Inflammatory macrophage treated with lipopolysaccharide for 1 hour (primary cell): ENCODE measurements around the gene PIP4K2C.
"Not testable (repeated sequence)": the region's sequence is repeated elsewhere in the genome, so short reads cannot be mapped to it uniquely, and the experiment has no call there.

Experiments
- DNase-seq, 2 donors: peaks; one replicate each; pipeline ENCODE4 v3.0.0-alpha.2; 2020 to 2022

The PIP4K2C gene

DNA sequence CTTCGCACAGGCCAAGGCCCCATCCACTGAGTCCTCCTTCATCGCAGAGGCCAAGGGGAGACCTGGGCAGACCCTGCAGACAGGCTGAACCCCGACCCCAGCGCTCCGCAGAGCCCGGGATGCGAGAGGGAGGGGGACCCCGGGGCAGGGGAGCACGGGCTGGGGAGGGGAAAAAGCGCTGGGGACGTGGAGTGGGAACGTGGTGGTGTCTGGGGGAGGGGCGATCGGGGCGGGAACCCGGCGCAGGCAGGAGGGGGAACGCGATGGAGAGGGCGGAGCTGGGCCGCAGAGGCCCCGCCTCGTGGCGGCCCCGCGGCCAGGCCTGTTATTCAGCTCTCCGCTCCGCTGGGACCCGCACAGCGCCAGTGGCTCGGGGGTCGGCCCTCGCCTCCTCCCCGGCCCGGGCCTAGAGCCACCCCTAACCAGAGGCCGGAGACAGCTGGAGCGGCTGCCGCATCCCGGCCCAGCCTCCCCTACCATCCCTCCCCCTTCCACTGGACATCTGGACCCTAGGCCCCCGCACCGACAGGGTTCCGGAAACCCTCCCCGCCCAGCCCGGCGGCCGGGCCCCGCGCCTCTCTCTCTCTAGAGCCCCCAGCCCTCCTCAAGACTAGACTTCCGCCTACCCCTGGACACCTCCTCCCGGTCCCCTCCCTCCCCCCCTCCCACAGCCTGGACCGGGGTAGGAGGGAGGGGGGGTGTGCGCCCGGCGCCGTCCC, 20.3 kb downstream of the PIP4K2C start, which contains the start of gene ARHGEF25:
TSS of gene ARHGEF25 (plus strand) at position 328 of the 719 bp plus-strand sequence. CDS start 460 bp downstream, outside the sequence.
- DNase-seq, result no peak

DNA sequence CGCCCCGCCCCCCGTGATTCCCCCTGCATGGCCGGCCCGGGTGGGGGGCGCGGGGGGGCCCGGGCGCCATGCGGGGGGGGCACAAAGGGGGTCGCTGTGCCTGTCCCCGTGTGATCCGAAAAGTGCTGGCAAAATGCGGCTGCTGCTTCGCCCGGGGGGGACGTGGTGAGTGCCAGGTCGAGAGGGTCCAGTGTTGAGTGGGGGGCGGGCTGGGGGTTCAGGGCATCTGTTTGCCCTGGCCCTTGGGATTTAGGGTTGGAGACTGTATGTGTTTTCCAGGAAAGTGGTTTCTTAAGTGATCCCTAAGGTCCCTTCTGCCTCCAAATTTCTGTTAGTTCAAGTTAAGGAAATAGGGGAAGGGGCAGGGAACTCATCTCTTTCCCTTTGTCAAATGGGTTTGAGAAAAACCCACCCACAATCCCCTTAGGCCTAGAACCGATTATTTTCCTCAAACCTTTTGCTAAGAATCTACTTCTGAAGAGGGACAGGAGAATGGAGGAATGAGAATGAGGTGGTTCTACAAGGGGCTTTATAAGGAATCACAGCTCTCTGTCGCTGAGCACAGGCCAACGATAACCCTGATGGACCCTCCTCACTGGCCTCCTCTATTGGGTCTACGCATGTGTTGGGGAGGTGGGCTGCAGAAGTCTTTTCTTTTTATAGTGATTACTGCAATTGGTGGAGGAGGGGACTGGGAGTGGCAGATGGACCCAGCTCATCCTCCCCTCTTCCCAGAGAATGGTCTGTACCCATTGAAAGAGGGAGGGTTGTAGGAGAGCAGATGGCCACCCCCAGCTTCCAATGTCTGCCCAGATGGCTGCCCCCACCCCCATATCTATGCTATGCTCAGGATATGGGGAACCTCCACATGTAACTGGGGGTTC, 21.1 kb downstream of the PIP4K2C start:
- DNase-seq, result no peak

DNA sequence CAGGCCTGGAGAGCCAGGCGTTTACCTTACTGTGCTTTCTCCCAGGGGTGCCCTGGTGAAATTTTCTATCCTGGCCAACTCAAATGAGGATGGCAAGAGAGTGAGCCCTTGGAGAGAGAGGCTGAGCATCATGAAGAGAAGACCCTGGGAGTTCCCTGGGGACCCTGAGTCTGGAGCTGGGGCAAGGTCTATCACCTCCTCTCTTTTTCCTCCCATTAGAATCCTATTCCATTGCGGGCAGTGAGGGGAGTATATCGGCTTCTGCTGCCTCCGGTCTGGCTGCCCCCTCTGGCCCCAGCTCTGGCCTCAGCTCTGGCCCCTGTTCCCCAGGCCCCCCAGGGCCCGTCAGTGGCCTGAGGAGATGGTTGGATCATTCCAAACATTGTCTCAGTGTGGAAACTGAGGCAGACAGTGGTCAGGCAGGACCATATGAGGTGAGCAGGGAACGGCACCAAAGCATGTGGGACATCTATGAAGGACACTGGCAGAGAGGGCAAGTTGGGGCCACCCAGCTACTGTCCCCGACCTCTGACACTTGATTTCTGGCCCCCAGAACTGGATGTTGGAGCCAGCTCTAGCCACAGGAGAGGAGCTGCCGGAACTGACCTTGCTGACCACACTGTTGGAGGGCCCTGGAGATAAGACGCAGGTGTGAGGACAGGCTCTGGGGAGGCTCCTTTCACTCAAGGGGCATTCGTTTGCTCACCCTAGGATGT, 21.9 kb downstream of the PIP4K2C start:
- no peak for DNase-seq

DNA sequence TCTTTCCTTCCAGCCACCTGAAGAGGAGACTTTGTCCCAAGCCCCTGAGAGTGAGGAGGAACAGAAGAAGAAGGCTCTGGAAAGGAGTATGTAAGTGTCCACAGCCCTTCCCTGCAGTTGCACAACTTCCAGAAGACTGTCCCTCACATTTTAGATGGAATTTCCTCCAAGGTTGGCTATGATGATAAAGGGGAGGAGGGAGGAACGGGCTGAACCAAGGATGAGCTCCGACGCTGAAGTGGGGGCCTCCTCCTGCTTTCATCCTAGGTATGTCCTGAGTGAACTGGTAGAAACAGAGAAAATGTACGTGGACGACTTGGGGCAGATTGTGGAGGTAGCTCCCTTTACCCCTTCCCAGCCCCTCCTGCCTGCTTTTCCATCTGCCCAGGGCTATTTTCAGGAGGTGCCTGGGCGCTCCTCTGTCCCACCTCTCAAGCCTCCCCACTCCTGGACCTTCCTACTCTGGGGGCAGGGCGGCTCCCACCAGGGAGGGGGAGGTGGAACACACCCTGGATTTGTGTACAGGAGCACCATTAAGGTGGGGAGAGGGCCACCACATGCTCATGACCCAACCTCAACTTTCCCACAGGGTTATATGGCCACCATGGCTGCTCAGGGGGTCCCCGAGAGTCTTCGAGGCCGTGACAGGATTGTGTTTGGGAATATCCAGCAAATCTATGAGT, 22.6 kb downstream of the PIP4K2C start:
- no peak for DNase-seq

DNA sequence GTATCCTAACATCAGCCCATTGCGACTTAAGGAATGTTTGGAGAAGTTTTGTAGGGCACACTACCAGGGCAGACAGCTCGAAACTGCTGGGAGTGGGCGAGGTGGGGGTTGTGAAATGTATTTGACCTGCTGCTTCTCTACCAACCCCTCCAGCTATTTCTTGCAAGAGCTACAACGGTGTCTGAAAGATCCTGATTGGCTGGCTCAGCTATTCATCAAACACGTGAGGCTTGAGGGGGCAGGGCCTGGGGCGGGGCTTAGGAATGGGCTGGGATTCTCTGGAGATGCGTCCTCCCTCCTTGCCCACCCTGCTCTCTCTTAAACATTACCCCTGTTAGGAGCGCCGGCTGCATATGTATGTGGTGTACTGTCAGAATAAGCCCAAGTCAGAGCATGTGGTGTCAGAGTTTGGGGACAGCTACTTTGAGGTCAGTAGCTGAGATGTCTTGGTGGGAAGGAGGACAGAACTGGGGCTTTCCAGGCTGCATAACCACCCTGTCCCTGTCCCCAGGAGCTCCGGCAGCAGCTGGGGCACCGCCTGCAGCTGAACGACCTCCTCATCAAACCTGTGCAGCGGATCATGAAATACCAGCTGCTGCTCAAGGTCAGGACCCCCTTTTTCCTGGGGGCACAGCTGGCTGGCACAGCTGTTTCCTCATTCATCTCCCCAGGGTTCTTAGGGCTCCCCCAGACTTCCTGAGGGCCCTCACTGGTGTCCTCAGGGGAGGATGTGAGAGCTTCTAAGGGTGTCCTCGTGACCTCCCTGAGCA, 23.4 kb downstream of the PIP4K2C start:
- peak in 1 of 2 donors; percentile 22 for DNase-seq

DNA sequence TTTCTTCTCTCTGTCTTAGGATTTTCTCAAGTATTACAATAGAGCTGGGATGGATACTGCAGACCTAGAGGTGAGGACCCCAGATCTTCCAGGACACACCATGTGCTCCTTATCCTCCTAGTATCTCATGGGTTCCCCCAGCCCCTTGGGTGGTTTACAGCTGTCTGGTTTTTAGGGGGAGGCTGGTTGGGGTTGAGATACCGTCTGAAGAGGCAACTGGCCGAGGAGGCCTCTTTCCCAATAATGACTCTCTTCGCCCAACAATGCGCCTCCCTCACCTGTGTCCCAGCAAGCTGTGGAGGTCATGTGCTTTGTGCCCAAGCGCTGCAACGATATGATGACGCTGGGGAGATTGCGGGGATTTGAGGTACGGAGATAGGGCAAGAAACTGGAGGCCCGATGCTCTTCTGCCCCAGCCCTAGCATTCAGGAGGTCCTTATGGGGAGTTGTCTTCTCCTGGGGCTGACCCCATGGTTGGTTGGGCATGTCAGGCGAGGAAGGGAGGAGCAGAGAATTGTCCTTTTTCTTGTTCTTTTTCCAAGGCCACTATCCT, 24.0 kb downstream of the PIP4K2C start:
- DNase-seq, result no peak

DNA sequence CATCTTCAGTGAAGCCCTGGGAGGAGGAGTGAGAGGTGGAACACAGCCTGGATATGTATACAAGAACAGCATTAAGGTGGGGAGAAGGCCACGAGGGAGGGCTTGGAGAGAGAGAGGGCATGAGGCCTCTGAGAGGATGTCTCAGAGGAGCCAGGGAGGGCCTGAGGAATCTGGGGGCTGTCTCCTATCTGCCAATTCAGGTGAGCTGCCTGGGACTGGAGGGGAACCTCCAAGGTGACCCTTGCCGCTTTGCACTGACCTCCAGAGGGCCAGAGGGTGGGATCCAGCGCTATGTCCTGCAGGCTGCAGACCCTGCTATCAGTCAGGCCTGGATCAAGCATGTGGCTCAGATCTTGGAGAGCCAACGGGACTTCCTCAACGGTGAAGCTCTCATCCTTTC, 24.6 kb downstream of the PIP4K2C start:
- no peak for DNase-seq

DNA sequence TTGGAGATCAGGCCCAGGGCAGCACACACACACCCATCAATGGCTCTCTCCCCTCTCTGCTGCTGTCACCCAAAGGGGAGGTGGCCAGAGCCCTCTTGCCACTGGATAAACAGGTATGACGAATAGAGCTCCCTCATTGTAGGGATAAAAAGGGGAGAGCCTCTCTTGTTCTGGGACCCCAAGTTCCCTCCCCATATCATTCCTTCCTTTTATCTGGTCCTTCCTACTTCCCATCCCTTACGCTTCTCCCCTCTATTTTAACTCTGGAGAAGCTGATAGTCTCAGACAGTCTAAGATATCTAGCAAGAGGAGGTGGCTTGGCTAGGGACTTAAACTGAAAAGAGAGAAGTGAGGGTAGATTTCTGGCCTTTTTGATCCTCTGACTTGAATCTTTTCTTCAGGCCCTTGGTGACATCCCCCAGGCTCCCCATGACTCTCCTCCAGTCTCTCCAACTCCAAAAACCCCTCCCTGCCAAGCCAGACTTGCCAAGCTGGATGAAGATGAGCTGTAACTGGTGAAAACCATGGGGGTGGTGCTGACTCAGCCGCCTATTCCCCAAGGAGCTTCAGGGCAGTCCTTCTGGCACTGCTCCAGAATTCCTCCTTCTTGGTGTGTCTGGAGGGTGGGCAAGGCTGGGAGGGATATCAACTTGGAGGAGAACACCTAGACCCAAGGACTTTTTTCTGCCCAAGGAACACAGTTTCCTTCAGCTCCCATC, 25.6 kb downstream of the PIP4K2C start:
- no peak for DNase-seq

DNA sequence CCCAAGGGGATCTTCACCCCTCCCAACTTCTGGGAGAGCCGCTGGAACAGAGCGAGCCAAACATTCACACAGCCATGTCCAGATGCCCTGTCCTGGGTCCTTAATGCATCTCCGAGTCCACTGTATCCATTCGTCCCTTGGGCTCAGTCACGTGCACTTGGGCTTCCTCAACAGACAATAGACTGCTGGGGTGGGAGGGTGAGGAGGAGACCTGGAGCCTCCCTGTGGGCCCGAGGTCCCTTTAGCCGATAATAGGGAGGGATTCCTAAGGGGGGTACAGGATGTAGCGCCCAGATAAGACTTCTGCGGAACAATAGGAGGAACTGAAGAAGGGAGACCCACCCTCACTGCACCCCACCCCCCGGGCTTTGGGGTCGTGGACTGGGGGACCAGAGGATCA, 26.9 kb downstream of the PIP4K2C start:
- no peak for DNase-seq

DNA sequence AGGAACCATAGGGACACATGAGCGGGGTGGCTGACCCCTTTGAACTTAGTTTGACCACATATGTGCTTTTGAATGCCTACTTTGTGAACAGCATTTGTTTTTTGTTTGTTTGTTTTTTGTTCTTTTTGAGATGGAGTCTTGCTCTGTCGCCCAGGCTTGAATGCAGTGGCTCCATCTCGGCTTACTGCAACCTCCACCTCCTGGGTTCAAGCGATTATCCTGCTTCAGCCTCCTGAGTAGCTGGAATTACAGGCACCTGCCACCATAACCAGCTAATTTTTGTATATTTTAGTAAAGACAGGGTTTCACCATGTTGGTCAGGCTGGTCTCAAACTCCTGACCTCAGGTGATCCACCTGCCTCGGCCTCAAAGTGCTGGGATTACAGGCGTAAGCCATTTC, 27.4 kb downstream of the PIP4K2C start:
- DNase-seq, result not testable (repeated sequence)

DNA sequence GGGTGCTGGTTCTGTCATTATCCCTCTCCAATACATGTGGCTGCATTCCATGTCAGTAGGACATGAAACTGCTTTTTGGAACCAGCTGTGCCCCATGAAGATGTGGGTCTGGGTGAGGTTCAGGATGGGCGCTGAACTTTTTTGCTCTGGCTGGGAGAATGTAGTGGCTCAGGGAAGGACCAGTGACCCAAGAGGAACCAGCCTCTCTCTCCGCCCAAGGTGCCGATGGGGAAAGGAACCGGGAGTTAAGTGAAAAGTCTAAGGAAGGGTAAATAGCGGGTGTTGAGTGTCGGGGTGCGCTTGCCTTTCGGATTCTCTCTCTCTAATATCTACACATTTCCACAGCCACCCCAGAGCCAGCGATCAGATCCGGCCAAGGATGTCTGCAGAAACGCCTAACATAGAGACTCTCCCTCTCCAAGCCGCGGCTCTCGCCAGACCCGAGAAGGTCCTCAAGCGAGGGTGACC, 28.0 kb downstream of the PIP4K2C start:
- no peak for DNase-seq

DNA sequence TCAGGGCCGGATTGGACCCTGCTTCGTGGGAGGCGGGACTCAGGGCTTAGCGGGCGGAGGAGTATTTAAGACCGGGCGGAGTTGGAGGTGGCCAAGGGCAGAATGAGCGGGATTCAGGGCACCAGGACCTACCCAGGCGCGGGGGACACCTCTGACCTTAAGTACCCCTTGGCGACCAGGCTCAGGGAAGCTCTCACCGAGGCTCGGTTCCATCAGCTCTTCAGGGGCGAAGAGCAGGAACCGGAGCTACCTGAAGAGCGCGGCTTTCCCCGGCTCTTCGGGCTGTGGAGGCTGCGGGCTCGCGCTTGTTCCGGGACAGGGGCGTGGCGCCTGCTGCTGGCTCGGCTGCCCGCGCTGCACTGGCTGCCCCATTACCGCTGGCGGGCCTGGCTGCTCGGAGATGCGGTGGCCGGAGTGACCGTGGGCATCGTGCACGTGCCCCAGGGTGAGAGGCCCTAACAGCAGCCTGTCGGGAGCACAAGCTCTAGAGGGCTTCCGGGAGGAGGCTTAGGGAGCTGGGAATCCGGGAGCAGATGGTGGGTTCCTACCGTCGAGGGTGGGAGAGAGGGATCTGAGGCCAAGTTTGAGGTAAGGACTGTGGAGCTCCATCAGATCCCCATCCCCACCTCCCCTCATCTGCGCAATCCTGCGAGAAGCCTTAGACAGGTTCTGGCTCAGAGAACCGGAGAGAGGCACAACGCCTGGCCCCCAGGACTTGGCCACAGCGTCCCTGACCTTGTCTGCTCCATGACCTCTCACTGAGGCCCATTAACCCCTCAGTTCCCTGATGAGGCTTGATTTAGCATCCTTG, 28.6 kb downstream of the PIP4K2C start:
- DNase-seq, result no peak

DNA sequence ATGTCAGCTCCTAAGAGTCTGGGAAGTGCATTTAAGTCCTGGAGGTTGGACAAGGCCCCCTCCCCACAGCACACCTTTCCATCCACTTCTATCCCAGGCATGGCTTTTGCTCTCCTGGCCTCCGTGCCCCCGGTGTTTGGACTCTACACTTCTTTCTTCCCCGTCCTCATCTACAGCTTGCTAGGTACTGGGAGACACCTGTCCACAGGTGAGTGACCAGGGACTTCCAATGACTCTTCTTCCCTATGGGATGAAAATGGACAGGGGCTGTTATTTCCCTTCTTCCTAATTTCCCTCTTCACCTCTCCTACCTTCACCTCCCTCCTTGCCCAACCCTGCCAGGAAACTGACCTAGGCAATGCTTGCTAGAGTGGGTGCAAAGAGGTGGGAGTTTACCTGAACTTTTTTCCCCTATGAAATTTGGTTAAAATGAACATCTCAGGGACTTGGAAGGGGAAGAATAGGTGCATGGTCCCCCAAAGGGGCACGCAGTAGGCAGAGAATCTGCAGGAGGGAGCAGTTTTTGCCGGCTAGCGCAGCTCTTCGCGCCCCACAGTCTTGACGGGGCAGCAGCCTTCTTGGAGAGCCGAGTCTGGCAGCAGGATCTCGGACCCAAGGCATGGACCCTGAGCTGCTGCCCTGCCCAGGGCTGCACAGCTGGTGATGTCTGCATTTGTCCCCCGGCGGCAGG, 29.4 kb downstream of the PIP4K2C start:
- DNase-seq, result no peak

DNA sequence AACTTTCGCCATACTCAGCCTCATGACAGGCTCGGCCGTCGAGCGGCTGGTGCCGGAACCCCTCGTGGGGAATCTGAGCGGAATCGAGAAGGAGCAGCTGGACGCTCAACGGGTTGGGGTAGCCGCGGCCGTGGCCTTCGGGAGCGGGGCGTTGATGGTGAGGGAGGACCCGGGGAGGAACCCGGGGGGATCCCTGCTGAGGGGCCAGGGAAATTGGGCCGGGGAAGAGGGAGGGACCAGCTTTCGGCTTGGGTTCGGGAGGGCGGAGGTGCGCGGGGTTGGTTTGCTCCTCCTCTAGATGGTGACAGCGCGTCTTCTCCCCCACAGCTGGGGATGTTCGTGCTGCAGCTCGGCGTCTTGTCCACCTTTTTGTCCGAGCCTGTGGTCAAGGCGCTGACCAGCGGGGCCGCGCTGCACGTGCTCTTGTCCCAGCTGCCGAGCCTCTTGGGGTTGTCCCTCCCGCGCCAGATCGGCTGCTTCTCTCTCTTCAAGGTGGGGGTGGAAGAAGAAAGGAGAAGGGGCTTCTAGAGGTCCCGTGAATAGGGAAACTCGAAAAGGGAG, 30.0 kb downstream of the PIP4K2C start:
- DNase-seq, result peak; percentile 32 to 40

DNA sequence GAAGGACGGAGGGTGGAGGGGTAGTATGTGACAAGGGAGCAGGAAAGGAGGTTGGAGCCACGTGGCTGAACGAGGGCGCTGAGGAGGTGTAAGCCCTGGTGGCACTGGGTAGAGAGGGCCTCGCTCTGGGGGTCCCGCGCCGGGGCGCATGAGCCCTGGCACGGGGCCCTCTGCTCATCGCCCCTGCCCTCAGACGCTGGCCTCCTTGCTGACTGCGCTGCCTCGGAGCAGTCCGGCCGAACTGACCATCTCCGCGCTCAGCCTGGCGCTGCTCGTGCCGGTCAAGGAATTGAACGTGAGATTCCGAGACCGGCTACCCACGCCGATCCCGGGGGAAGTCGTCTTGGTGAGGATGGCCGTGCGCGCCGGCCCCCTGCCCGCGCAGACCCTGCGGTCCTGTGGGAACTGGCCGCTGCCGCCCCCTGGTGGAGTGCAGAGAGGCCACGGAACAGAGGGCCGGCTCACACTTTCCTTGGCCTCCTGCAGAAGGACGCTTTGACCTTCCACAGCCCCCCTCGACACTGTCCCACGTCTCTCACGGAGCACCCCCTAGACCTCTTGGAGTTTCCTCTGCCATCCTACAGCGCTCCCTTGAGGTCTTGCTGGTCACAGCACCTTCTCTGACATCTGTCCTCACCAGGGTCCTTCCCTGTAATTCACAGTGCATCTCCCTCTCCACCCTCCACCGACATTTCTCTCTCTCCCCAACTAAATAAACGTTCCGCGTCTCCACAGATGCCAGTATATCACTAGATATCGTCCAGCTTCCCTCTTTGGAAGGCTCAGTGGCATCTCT, 30.7 kb downstream of the PIP4K2C start:
- peak in 1 of 2 donors; percentile 39 for DNase-seq

DNA sequence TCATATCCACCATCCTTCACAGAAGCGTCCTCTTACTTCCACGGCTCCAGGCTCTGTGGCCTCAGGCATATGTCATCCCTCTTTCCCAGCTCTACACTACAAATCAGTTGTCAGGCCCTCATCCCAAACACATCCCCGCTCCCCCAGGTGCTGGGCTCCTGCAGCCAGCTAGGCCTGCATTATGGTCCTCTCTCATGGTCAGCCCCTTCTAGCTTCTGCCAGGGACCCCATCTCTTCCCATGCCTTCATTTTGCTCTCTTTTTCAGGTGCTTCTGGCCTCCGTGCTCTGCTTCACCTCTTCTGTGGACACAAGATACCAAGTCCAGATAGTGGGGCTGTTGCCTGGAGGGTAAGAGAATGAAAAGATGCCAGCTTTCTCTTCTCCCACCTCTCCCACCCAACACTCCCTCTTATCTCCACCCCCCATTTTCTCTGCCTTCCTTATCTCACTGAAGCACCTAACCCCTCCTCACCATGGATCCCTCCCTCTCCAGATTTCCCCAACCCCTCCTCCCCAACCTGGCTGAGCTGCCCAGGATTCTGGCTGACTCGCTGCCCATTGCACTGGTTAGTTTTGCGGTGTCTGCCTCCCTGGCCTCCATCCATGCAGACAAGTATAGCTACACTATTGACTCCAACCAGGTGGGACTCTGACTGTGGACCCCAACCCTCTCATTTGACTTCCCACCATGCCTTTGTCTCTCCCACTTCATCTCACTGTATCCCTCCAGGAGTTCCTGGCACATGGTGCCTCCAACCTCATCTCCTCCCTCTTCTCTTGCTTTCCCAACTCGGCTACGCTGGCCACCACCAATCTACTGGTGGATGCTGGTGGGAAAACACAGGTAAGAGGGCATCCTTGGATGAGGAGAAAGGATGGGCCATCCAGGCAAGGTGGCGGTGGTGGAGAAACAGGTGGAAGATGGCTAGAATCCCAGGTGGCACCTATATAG, 31.6 kb downstream of the PIP4K2C start:
- no peak for DNase-seq

DNA sequence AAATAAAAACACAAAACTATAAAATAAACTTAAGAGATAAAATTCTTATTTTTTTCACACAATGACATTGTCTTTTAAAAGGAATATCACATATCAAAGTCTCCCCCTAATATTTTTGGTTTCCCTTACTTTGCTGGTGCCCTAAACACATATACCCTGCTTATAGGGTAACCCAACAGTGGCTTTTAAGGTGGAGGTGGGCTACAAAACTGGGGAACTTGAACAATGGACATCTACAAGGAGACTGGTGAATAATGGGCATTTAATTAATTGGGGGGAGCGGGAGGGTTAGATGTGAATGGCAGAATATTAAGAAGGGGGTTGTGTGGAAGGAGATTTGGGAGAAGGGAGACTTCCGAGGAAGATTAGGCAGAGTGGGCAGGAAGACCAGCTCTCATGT, 32.4 kb downstream of the PIP4K2C start:
- DNase-seq, result no peak
